ENCODE results near the gene OR3A3. TPM values are rescaled to one million over a fixed set of nuclear protein-coding genes. Genes with fewer than 3 reads are reported as not detected.
"Not testable (repeated sequence)": the region's sequence is repeated elsewhere in the genome, so short reads cannot be mapped to it uniquely, and the experiment has no call there.

OR3A3 gene
- not detected in 2 replicates for polyA plus RNA-seq (2011; rRNA removed)
- not detected in 2 replicates for polyA minus RNA-seq (2011; rRNA and poly(A)+ RNA removed)

DNA sequence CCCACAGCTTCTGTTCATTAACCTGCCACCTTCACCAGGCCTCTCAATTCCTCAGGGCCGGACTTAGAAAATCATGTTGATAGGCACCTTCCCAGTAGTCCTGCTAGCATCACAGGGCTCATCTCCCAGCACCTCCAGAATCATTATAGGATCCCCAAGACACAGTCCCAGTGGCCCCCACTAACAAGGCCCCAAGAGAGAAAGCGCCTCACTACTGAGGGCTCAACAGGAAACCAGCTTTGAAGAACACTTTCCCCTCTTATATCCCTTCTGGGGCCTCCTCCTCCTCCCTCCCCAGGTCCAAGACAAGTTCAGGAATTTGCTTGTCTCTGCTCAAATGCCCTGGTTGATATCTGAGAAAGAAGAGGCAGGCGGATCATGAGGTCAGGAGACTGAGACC lies at the start of gene OR3A3:
Gene OR3A3 (plus strand): TSS at position 301 of the 400 bp plus-strand sequence.
- TF ChIP-seq, protein P1, sequence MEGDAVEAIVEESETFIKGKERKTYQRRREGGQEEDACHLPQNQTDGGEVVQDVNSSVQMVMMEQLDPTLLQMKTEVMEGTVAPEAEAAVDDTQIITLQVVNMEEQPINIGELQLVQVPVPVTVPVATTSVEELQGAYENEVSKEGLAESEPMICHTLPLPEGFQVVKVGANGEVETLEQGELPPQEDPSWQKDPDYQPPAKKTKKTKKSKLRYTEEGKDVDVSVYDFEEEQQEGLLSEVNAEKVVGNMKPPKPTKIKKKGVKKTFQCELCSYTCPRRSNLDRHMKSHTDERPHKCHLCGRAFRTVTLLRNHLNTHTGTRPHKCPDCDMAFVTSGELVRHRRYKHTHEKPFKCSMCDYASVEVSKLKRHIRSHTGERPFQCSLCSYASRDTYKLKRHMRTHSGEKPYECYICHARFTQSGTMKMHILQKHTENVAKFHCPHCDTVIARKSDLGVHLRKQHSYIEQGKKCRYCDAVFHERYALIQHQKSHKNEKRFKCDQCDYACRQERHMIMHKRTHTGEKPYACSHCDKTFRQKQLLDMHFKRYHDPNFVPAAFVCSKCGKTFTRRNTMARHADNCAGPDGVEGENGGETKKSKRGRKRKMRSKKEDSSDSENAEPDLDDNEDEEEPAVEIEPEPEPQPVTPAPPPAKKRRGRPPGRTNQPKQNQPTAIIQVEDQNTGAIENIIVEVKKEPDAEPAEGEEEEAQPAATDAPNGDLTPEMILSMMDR (IDR thresholded peaks at IDR 0.05; ENCODE audit: low read depth, low read length): no peak
- ChIA-PET POLR2A (no interaction called here), CTCF (no interaction called here)
- Histone ChIP-seq H3K27me3 (ENCODE audit: control insufficient read depth, insufficient read depth, low read length) (no peaks in the 10 kb centered on the region), H3K9me3 (ENCODE audit: control insufficient read depth, insufficient read depth, low read length) (peaks cover 9% of the 10 kb centered on the region), H3K27ac (ENCODE audit: low read depth, low read length) (no peak within 1 kb of the TSS), H3K4me3 (ENCODE audit: low read depth, low read length) (no peak within 1 kb of the TSS)
- no peak for DNase-seq (ENCODE audit: low read depth, low spot score)

- POLR2A ChIA-PET; H3K4me3 ChIP-seq (ENCODE audit: low read depth, low read length); H3K27ac ChIP-seq (ENCODE audit: low read depth, low read length); H3K27me3 ChIP-seq (ENCODE audit: control insufficient read depth, insufficient read depth, low read length); CTCF ChIA-PET; DNase-seq (ENCODE audit: low read depth, low spot score): not testable (repeated sequence)
- peaks cover 10% of the 10 kb centered on the region for H3K9me3 ChIP-seq (ENCODE audit: control insufficient read depth, insufficient read depth, low read length)
These were observed 40.0 kb upstream of the OR3A3 start for GRCh38 chr17:3371167-3371566.

GRCh38 chr17:3378321-3378720 lies 32.8 kb upstream of the OR3A3 start:
- no peak overlapping the region for H3K4me3 ChIP-seq (ENCODE audit: low read depth, low read length)
- H3K27ac ChIP-seq (ENCODE audit: low read depth, low read length): no peak overlapping the region
- no peaks in the 10 kb centered on the region for H3K27me3 ChIP-seq (ENCODE audit: control insufficient read depth, insufficient read depth, low read length)
- DNase-seq (ENCODE audit: low read depth, low spot score): no peak
- TF ChIP-seq, protein P1 (IDR thresholded peaks at IDR 0.05; ENCODE audit: low read depth, low read length): no peak
- peaks cover 45% of the 10 kb centered on the region for H3K9me3 ChIP-seq (ENCODE audit: control insufficient read depth, insufficient read depth, low read length)
- POLR2A ChIA-PET: no interaction called here
- CTCF ChIA-PET: no interaction called here

- Histone ChIP-seq H3K4me3 (ENCODE audit: low read depth, low read length) (no peak overlapping the region), H3K9me3 (ENCODE audit: control insufficient read depth, insufficient read depth, low read length) (peaks cover 42% of the 10 kb centered on the region), H3K27ac (ENCODE audit: low read depth, low read length) (no peak overlapping the region), H3K27me3 (ENCODE audit: control insufficient read depth, insufficient read depth, low read length) (no peaks in the 10 kb centered on the region)
- POLR2A ChIA-PET: no interaction called here
- TF ChIP-seq, protein P1 (IDR thresholded peaks at IDR 0.05; ENCODE audit: low read depth, low read length): no peak
- DNase-seq (ENCODE audit: low read depth, low spot score): no peak
- CTCF ChIA-PET: no interaction called here
These were observed 29.2 kb upstream of the OR3A3 start for GRCh38 chr17:3381957-3382356.

DNA sequence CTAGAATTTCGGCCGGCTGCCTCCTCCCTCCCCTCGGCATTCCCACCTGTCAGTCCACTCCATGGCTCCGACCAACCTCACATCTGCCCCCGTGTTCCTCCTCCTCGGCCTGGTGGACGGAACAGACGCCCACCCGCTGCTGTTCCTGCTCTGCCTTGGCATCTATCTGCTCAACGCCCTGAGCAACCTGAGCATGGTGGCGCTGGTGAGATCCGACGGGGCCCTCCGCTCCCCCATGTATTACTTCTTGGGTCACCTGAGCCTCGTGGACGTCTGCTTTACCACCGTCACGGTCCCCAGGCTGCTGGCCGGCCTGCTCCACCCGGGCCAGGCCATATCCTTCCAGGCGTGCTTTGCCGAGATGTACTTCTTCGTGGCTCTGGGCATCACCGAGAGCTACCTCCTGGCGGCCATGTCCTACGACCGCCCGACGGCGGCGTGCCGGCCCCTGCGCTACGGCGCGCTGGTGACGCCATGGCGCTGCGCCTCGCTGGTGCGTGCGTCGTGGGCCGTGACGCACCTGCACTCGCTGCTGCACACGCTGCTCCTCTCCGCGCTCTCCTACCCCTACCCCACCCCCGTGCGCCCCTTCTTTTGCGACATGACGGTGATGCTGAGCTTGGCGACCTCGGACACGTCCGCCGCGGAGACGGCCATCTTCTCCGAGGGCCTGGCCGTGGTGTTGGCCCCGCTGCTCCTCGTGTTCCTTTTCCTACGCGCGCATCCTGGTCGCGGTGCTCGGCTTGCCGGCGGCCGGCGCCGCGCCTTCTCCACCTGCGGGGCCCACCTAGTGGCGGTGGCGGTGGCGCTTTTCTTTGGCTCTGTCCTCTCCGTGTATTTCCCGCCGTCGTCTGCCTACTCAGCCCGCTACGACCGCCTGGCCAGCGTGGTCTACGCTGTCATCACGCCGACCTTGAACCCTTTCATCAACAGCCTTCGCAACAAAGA lies 25.0 kb upstream of the OR3A3 start, which contains the start of gene OR3A2:
Gene OR3A2 (minus strand): TSS at position 440 of the 948 bp plus-strand sequence.
- DNase-seq (ENCODE audit: low read depth, low spot score): no peak
- ChIA-PET CTCF (interaction anchor here (0.6 kb wide), 1 partner anchor 172 kb away, joined by 3 read pairs; no protein-coding TSS in a partner anchor), POLR2A (no interaction called here)
- Histone ChIP-seq H3K27me3 (ENCODE audit: control insufficient read depth, insufficient read depth, low read length) (no peaks in the 10 kb centered on the region), H3K4me3 (ENCODE audit: low read depth, low read length) (no peak within 1 kb of the TSS), H3K9me3 (ENCODE audit: control insufficient read depth, insufficient read depth, low read length) (peaks cover 22% of the 10 kb centered on the region), H3K27ac (ENCODE audit: low read depth, low read length) (no peak within 1 kb of the TSS)
- TF ChIP-seq, protein P1 (IDR thresholded peaks at IDR 0.05; ENCODE audit: low read depth, low read length): no peak

All from AG04450 (cell line).